ENCODE measurements around the gene AKAP14. TPM values are rescaled to one million over a fixed set of nuclear protein-coding genes. Genes with fewer than 3 reads are reported as not detected.
A peak's percentile ranks its signal among the peaks of the same experiment; 100 is the strongest.
"Not testable (repeated sequence)": the region's sequence is repeated elsewhere in the genome, so short reads cannot be mapped to it uniquely, and the experiment has no call there.

Gene AKAP14
- not detected for total RNA-seq

DNA sequence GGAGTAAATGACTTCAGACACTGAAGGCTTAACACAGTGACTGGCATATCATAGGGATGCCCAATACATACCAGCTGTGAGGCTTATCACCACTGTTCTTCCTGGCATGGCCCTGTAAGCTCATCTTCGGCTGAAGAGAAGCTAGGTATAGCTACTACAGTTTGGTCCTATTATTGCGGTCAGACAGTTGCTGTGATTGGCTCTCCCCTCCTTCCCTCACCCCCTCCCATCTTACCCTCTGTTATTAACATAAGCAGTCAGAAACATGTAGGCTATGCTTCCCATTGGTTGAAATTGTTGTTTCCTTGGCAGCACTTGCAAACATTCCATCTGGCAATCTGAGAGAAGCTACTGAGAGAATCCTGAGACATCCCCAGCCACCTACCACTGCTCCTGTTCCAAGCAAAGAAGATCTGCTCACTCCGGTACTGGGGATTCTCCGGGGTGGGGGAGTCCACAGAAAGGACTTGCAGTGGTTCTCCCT lies at the start of gene AKAP14:
AKAP14 (plus strand) TSS at position 51 of the 484 bp plus-strand sequence. CDS start 7,331 bp downstream, outside the sequence.
- peak; percentile 0 for DNase-seq

DNA sequence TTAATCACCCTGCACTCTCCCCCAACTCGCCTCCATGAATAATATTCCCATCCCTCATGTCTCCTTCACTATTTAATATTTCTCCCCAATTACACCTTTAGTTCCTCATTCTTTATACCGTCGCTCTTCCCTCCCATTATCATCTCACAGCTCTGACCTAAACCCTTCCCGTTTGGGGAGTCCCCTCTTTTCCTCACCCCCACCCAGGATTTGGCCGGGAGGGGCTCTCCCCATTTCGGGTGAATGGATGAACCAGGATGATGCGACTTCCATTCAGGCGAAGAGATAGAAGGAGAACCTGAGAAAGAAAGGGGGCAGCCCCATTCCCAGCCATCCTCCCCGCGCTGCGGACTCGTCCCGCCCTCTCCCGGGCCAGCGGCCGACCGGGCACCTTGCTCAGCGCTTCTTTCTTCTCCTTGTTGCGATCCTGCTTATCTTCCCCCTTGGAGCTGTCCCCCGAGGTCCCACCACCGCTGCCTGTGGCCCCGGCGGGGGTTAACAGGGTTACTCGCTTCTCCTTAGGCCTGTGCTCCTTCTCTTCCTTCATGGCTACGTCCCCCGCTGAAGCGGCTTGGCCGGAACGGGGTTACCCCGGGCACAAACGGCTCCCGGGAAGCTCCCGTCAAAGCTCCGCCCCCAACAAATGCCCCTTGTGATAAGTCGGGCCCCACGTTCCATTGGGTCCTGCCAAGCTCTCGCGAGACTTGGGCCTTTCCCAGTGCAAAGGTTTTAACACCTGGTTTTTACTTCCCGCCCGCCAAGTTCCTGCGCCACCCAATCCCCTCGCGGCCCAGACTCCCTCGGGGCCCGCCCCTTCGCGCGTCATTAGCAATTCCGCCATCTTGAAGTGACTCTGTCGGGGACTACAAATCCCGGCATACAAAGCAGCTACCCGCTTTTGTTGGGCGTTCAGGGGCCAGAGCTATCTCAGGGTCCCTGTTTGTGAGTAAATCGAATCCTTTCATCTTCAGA lies 43.0 kb upstream of the AKAP14 start, which contains the start of gene UPF3B:
UPF3B (minus strand) TSS at position 582 of the 972 bp plus-strand sequence; CDS start at position 547, 35 bp downstream.
- DNase-seq: peak; percentile 86

DNA sequence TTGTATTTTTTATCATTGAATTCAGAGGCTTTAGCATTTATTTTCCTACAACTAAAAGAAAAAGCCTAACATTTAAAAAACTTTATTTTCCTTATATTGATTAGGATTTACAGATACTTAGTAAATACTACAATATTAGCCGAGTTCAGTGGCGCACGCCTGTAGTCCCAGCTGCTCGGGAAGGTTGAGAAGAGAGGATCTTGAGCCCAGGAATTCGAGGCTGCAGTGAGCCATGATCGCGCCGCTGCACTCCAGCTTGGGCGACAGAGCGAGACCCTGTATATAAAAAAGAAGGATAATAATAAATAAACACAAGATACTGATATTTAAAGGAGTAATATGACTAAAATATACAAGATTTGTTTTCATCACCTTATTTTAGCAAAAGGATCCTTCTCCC lies 42.2 kb upstream of the AKAP14 start:
- no peak for DNase-seq

DNA sequence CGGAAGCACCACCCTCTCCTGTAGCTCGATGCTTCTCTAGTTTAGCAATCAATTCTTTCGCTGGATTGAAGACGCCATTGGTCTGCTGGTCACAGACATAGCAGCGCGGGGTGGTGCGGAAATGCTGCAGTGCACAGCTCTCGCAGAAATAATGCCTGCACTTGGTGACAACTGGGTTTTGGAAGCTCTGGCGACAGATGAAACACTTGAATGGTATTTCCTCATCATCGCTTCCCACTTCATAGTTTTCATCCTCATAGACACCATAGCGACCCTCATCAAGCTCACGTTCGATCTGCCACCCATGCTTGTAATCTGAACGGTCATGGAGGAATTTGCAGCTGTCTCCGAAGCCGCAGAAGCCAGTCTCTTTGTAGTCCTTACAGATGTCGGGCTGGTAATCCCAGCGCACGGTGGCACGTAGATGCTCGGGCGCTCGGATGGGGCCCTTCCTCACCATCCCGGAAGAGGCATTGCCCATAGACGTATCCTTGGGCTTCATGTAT lies 25.0 kb upstream of the AKAP14 start:
- peak; percentile 1 for DNase-seq

DNA sequence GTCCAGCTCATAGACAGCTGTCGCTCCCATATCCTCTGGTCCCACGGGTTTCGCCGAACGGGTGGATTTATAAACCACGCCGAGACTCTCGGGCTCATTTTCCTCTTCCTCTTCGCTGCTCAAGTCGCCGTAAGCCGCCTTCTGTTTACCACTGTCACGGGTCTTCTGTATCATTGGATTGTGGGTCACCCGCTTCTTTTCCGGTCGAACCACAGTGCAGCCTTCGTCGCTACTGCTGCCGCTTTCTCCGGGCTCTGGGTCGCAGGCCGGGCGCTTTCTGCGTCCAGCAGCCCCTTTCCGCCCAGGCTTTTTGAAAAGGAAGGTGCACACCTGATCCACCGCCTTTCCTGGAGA lies 24.5 kb upstream of the AKAP14 start:
- DNase-seq: no peak

DNA sequence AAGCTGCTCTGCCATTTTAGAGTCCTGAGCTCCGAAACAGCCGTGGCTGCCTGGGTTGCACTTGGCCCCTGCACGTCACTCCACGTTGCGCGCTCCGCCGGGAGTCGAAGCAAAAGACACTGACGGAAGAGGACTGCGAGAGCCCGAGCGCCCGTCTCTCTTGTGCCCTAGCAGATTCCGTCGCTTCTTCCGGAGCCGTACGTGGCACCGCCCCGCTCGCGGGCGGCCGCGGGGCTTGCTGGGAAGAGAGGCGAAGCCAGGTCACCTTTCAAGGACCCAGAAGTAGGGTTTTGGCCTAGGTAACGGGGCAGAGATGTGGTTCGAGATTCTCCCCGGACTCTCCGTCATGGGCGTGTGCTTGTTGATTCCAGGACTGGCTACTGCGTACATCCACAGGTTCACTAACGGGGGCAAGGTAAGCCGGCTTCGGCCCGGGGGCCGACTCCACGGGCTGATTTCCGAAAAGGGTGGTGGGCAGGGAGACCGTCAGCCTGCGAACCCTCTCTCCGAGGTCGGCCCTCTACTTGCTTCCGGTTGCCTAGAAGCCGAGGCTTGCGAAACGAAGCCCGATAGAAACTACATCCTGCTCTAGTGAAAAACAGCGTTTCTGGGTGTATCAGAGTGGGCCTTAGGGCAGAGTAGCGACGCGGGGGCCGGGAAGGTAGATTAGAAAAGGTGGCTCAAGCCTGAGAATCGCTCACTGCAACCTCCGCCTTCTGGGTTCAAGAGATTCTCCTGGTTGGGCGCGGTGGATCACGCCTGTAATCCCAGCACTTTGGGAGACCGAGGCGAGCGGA lies 23.9 kb upstream of the AKAP14 start, which contains the start of the genes NDUFA1 and RNF113A:
NDUFA1 (plus strand) TSS at position 234 of the 797 bp plus-strand sequence; CDS start at position 314, 80 bp downstream.
RNF113A (minus strand) TSS at position 135 of the 797 bp plus-strand sequence; CDS start at position 15, 120 bp downstream.
- peak; percentile 77 for DNase-seq

DNA sequence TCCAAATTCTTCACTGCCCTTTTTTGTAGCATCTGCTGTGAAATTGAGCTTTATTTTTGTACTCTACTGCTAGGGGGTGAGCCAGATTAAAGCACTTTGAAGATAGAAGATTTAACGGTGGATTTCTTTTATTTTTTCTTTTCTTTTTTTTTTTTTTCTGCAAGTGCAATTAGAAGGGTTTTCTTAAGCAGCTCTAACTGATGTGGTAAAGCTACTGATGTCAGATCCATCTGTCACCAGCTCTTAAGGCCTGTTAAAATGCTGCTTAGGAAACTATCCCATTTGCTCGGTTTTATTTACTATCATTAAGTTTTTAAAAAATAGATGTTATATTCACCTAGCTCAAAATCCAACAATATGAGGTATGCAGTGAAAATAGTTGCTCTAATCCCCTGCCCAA lies 17.0 kb upstream of the AKAP14 start:
- DNase-seq: no peak

DNA sequence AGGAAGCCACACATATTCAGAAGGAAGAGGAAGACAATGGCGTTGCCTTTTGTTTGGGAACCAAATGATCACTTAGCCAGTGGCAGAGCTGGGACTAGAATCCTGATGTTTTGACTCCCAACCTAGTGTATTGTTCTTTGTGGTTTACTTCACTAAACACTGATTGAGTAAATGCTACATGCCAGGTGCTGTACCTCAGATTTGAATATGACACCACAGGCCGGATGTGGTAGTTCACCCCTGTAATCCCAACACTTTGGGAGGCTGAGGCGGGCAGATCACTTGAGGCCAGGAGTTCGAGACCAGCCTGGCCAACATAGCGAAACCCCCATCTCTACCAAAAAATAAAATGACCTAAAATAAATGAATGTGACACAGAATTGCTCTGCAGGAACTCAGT lies 15.6 kb upstream of the AKAP14 start:
- no peak for DNase-seq

DNA sequence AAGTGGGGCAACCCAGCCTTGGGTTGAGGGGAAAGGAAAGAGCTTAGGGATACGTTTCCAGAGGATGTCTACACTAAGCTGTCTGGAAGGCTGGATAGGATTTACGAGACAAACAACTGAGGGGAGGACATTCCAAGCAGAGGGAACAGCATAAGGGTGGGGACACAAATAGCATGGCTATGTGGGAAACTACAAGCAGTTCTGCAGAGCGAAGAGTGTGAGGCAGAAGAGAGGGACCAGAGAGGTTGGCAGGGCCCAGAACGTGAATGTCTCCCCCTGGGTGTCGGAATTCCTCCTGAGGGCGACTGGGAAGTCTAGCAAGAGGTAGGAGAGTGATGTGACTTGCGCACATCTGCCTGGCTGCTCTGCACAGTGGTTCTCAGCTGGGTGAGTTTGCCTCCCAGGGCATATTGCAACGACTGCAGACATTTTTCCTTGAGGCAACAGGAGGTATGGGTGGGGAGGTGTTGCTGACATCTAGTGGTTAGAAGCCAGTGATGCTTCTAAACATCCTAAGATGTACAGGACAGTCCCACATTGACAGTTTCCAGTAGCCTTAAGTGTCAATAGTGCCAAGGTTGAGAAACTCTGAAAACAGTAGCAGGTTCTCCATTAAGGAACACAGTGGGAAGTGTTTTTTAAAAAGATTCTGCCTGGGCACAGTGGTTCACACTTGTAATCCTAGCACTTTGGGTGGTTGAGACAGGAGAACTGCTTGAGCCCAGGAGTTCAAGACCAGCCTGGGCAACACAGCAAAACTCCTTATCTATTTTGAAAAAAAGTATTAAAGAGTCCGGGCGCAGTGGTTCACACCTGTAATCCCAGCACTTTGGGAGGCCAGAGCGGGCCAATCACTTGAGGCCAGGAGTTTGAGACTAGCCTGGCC lies 14.9 kb upstream of the AKAP14 start:
- DNase-seq: peak; percentile 4

DNA sequence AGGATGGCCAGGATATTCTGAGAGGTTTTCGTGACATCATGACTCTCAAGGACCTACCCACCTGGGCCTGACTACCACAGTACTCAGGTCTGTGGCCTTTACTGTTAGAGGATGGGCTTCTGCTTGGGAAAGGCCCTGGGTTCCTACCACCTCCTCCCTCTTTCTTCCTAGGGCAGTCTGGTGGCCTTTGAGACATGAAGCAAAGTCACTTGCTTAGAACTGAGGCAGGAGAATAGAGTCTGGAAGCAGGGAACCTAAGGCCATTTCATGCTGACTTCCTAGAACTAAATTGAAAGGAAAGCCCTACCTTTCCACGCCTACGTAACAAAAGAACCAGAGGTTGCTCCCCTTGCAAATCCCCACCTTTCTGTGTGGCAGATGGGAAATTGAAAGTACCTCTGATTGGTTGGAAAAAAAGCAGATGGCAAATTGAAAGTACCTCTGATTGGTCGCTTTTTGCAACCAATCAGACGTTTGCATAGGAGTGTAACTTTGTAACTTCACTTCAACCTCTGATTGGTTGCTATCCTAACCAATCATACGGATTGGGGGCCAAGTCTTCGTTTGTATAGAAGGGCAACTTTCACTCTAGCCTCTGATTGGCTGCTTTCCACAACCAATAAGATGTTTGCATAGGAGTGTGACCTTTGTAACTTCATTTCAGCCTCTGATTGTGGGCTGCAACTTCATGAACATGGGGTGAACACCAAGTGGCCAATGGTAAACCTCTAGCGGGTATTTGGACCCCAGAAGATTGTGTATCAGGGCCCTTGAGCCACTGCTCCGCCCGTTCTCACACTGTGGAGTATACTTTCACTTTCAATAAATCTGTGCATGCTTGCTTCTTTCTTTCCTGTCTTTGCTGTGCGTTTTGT lies 9.9 kb upstream of the AKAP14 start:
- DNase-seq: no peak

DNA sequence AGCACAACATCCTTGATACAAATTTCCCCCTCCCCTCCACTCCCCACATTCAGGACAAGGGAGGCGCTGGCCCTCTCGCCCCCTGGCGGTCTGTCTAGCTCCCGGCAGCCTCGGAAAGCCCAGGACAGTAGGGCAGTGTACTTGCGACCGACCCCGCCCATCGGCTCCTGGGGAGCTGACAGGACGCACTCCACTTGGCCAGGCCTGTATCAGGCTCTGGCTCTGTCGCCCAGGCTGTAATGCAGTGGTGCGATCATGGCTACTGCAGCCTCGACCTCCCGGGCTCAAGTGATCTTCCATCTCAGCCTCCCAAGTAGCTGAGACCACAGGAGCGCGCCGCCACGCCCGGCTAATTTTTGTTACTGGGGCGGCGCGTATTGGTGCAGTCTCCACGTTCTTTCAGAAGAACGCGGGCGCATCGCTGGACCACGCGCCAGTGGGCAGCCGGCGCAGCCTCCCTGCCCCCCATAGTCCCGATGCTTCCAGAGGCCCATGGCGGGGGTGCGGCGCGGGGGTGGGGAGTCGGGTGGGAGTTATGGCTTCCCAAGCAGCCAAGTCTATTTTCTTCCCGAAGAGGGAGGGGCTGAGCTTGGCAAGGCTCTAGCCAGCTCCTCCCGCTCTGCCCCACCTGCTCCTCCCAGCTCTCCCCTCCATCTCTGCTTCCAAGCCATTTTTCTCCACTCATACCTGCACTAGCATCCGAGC lies 7.8 kb upstream of the AKAP14 start:
- DNase-seq: peak; percentile 1

DNA sequence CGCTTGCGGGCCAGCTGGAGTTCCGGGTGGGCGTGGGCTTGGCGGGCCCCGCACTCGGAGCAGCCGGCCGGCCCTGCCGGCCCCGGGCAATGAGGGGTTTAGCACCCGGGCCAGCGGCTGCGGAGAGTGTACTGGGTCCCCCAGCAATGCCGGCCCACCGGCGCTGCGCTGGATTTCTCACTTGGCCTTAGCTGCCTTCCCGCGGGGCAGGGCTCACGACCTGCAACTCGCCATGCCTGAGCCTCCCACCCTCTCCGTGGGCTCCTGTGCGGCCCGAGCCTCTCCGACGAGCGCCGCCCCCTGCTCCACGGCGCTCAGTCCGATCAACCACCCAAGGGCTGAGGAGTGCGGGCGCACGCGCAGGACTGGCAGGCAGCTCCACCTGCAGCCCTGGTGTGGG lies 5.1 kb upstream of the AKAP14 start:
- DNase-seq: not testable (repeated sequence)

DNA sequence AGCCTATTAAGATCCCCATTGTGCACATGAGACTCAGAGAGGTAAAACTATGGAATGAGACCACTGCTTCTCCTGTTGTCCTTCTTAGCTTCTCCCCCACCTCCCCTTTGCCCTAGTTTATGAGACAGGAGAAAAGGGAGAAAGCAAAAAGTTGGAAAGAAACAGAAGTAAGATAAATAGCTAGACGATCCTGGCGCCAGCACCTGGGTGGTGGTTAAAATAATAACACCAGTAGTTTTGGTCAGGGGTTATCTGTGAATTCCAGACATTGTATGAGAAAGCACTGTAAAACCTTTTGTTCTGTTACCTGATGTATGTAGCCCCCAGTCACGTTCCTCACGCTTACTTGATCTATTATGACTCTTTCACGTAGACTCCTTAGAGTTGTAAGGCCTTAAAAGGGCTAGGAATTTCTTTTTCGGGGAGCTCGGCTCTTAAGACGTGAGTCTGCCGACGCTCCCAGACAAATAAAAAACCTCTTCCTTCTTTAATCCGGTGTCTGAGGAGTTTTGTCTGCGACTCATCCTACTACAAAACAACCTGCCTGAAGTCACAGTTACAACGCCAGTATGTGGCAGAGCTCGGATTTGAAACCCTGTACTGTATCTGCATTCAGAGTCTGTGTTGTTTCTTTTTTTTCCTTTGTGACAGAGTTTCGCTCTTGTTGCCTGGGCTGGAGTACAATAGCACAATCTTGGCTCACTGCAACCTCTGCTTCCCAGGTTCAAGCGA lies 3.6 kb upstream of the AKAP14 start:
- DNase-seq: not testable (repeated sequence)

DNA sequence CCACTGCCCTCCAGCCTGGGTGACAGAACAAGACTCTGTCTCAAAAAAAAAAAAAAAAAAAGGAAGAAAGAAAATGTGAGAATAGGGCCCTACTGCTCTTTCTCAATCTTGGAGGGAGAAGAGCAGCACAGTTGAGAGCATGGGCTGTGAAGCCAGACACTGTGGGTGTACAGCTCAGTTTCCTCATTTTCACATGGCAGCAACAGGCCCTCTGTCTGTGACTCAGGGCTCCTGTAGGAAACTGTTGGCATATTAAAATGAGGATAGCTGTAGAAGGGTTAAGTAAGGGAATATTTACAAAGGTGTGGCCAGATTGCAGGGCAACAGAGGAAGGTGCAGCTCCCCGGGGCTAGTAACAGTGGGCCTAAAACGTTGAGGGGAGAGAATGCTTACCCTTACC lies 3.4 kb downstream of the AKAP14 start:
- DNase-seq: no peak

DNA sequence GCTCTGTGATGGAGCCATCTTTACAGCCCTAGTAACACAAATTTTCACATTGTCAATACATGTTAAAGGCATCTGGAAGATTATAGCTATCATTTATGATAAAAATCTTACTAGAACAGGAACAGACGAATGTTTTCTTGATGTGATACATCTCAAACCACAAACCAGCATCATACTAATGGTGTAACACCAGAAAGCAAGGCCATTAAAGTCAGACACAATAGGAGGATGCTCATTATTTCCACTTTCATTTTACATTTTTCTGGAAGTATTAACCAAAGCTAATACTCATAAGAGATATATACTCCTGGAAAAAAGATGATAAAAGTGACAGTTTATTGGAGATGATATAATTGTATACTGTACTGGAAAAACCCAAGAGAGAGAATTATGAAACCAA lies 5.3 kb downstream of the AKAP14 start:
- no peak for DNase-seq

DNA sequence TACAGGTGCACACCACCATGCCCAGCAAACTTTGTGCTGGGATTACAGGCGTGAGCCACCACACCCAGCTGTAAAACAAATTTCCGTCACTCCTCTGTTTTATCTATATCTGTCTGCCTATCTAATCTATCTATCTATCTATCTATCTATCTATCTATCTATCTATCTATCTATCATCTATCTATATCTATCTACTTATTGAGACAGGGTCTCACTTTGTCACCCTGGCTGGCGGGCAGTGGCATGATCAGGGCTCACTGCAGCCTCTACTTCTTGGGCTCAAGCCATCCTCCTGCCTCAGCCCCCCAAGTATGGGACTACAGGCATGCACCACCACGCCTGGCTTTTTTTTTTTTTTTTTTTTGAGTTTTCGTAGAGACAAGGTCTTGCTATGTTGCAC lies 20.6 kb downstream of the AKAP14 start:
- DNase-seq: no peak

DNA sequence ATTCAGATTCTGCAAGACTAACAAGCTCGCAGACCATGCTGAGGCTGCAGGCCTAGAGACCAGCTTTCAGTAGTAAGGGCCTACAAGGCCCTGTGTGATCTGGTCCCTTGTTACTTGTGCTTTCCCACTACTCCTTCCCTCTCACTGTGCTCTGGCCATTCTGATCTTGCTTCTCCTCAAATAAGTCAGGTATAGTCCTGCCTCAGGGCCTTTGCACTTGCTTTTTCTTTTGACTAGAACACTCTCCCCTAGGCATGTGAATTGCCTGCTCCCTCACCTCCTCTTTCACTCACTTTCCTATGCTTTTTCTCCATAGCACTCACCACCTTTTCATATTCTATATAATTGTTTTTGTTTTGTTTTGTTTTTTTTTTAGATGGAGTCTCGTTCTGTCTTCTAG lies 22.2 kb downstream of the AKAP14 start:
- DNase-seq: no peak

DNA sequence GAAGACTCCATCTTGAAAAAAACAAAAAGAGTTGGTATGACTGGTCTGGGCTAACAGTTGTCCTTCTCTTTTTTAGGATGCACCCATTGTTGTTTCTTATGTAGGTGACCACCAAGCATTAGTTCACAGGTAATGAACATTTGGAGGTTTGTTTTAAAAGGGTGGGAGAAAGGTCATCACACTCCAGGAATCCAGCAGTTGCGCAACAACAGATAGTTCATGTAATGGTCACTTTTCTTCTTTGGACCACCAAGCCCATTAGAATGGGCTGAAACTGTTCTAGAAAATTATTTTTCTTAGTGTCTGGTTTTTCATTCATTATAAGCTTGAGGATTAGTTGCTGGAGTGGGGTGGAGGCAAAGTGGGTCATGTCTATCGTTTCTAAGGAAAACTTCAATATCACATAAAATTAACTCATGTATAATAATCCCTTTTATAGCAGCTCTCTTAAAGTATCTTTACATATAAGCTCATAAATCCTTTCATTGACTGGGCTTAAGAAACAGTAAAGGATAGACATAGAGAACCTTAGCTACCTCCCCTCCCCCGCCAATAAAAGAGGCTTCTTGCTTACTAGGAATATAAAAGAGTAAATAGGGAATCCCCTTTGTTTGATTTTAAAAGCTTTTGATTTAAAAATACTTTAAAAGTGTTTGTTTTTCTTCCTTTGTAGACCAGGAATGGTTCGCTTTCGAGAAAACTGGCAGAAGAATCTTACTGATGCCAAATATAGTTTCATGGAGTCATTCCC lies 24.3 kb downstream of the AKAP14 start:
- no peak for DNase-seq
